H1 (cell line): Measurements from ENCODE around the gene FRRS1L. TPM values are rescaled to one million over a fixed set of nuclear protein-coding genes. Genes with fewer than 3 reads are reported as not detected.

Experiments
- CTCF ChIA-PET: fragments of 300-600 bp; sonication (Branson Sonifier 250); formaldehyde crosslinking; loops from one replicate; lab custom pipeline; 2021; ENCODE audit not compliant: partially characterized antibody; lab: Charles Lee
- POLR2A ChIA-PET: fragments of 300-600 bp; sonication (Branson Sonifier 250); formaldehyde crosslinking; loops from one replicate; lab custom pipeline; 2021; ENCODE audit warnings: inconsistent platforms; ENCODE audit not compliant: partially characterized antibody; lab: Charles Lee
- DNase-seq, 2 experiments: peaks; one replicate each; pipeline versions ENCODE4 v3.0.0 to v3.0.0-alpha.2; 2010 to 2022; ENCODE audit warnings: low spot score in 2 of 2, low read depth in 1 of 2, mixed read lengths in 1 of 2
- FAIRE-seq: peaks from 2 replicates; lab custom pipeline; 2011; peaks lifted over from hg19 to GRCh38; lab: Jason Lieb, UNC
- H2AFZ ChIP-seq: 2 replicates; pipeline ENCODE4 v1.8.1; 2012; ENCODE audit warnings: low read length, inconsistent platforms
- H2AK5ac ChIP-seq: 2 replicates; pipeline ENCODE4 v1.6.1; 2013; ENCODE audit warnings: low read depth, low read length
- H2BK120ac ChIP-seq: replicated peaks from 2 replicates; pipeline ENCODE3; 2013; ENCODE audit warnings: low read depth, low read length, inconsistent platforms
- H2BK12ac ChIP-seq: 2 replicates; pipeline ENCODE4 v1.6.1; 2013; ENCODE audit warnings: low read depth, low read length
- H2BK15ac ChIP-seq: 2 replicates; pipeline ENCODE4 v1.6.1; 2013; ENCODE audit warnings: low read length
- H2BK20ac ChIP-seq: 2 replicates; pipeline ENCODE4 v1.6.1; 2013; ENCODE audit warnings: low read length
- H2BK5ac ChIP-seq: 2 replicates; pipeline ENCODE4 v1.6.1; 2013; ENCODE audit warnings: low read depth, low read length
- H3K14ac ChIP-seq: 2 replicates; pipeline ENCODE4 v1.6.1; 2013; ENCODE audit warnings: inconsistent platforms; ENCODE audit not compliant: insufficient read length
- H3K18ac ChIP-seq: 2 replicates; pipeline ENCODE4 v1.6.1; 2013; ENCODE audit warnings: low read length; ENCODE audit errors: extremely low read depth
- H3K23ac ChIP-seq: 2 replicates; pipeline ENCODE4 v1.6.1; 2013; ENCODE audit warnings: inconsistent platforms; ENCODE audit not compliant: insufficient read length
- H3K23me2 ChIP-seq: 2 replicates; pipeline ENCODE4 v1.6.1; 2013; ENCODE audit warnings: low read depth, low read length
- H3K27ac ChIP-seq: 2 replicates; pipeline ENCODE4 v1.6.1; 2011; ENCODE audit warnings: low read depth, low read length, inconsistent platforms
- H3K27me3 ChIP-seq, 4 experiments: replicated peaks in 1 of 4; 1 replicate in 1 of 4; 2 replicates in 3 of 4; pipeline versions ENCODE4 v1.6.1 to v1.8.1; 2011 to 2013; ENCODE audit warnings: low read length in 3 of 4, mild to moderate bottlenecking in 3 of 4, inconsistent platforms in 2 of 4, mixed read lengths in 2 of 4, moderate library complexity in 1 of 4; ENCODE audit not compliant: control insufficient read depth in 3 of 4, insufficient read depth in 3 of 4; ENCODE audit errors: extremely low read depth in 1 of 4
- H3K36me3 ChIP-seq, 4 experiments: 2 replicates each; pipeline versions ENCODE4 v1.6.1 to v1.8.1; 2011 to 2013; ENCODE audit warnings: mild to moderate bottlenecking in 4 of 4, low read length in 3 of 4, moderate library complexity in 2 of 4, control low read depth in 1 of 4, inconsistent platforms in 1 of 4; ENCODE audit not compliant: insufficient read depth in 4 of 4, control insufficient read depth in 2 of 4
- H3K4ac ChIP-seq: replicated peaks from 2 replicates; pipeline ENCODE3; 2013; ENCODE audit warnings: low read length, low read depth, mixed read lengths, inconsistent platforms; ENCODE audit not compliant: insufficient read length
- H3K4me1 ChIP-seq, 4 experiments: replicated peaks in 1 of 4; 1 replicate in 1 of 4; 2 replicates in 3 of 4; pipeline versions ENCODE4 v1.6.1 to v1.8.1; 2011 to 2013; ENCODE audit warnings: low read length in 3 of 4, inconsistent platforms in 2 of 4, mixed read lengths in 1 of 4; ENCODE audit not compliant: insufficient read depth in 4 of 4, control insufficient read depth in 3 of 4
- H3K4me2 ChIP-seq, 2 experiments: 2 replicates each; pipeline versions ENCODE4 v1.6.1 to v1.8.1; 2011 to 2013; ENCODE audit warnings: low read depth in 2 of 2, low read length in 2 of 2, control low read depth in 1 of 2, inconsistent platforms in 1 of 2, mild to moderate bottlenecking in 1 of 2; ENCODE audit not compliant: insufficient read depth in 1 of 2
- H3K4me3 ChIP-seq, 4 experiments: fragments of 200-600, 300-600 bp in 1 of 4; sonication (generic), shearing (Covaris generic), sonication (Bioruptor Twin) in 1 of 4; 2 replicates each; pipeline versions ENCODE4 v1.5.1 to v1.8.1; 2011 to 2016; ENCODE audit warnings: low read length in 4 of 4, low read depth in 3 of 4, control low read depth in 2 of 4, inconsistent platforms in 2 of 4, mild to moderate bottlenecking in 2 of 4, mixed read lengths in 1 of 4, moderate library complexity in 1 of 4; ENCODE audit not compliant: insufficient read depth in 2 of 4; ENCODE audit errors: extremely low read depth in 1 of 4
- H3K56ac ChIP-seq: replicated peaks from 2 replicates; pipeline ENCODE3; 2013; ENCODE audit warnings: low read depth, mild to moderate bottlenecking, mixed read lengths, low read length, inconsistent platforms; ENCODE audit not compliant: insufficient read length
- H3K79me1 ChIP-seq: 2 replicates; pipeline ENCODE4 v1.6.1; 2013; ENCODE audit warnings: low read depth, low read length, control low read depth
- H3K79me2 ChIP-seq, 2 experiments: 2 replicates each; pipeline versions ENCODE4 v1.6.1 to v1.8.1; 2012 to 2013; ENCODE audit warnings: low read length in 2 of 2, mild to moderate bottlenecking in 2 of 2, inconsistent platforms in 1 of 2; ENCODE audit not compliant: insufficient read depth in 2 of 2, control insufficient read depth in 1 of 2
- H3K9ac ChIP-seq, 4 experiments: replicated peaks in 1 of 4; 1 replicate in 1 of 4; 2 replicates in 3 of 4; pipeline versions ENCODE4 v1.6.1 to v1.8.1; 2011 to 2013; ENCODE audit warnings: low read depth in 3 of 4, low read length in 3 of 4, control low read depth in 2 of 4, mild to moderate bottlenecking in 2 of 4, moderate library complexity in 2 of 4, inconsistent platforms in 1 of 4; ENCODE audit errors: extremely low read depth in 1 of 4
- H3K9me3 ChIP-seq, 2 experiments: 2 replicates each; pipeline versions ENCODE4 v1.6.1 to v1.8.1; 2012 to 2013; ENCODE audit warnings: mild to moderate bottlenecking in 2 of 2, moderate library complexity in 2 of 2, control low read depth in 1 of 2, inconsistent platforms in 1 of 2, low read depth in 1 of 2, low read length in 1 of 2, mixed read lengths in 1 of 2; ENCODE audit not compliant: insufficient read depth in 2 of 2
- H4K20me1 ChIP-seq, 2 experiments: replicated peaks in 1 of 2; 2 replicates each; pipeline versions ENCODE3 to v1.8.1; 2011 to 2013; ENCODE audit warnings: inconsistent platforms in 2 of 2, low read length in 2 of 2, mild to moderate bottlenecking in 1 of 2; ENCODE audit not compliant: insufficient read depth in 2 of 2, control insufficient read depth in 1 of 2
- H4K5ac ChIP-seq: 2 replicates; pipeline ENCODE4 v1.6.1; 2013; ENCODE audit warnings: low read length, low read depth, mixed read lengths, inconsistent platforms; ENCODE audit not compliant: insufficient read length
- H4K8ac ChIP-seq: 2 replicates; pipeline ENCODE4 v1.8.0; 2013; ENCODE audit warnings: mild to moderate bottlenecking, moderate library complexity, low read length, inconsistent platforms; ENCODE audit not compliant: insufficient read depth; ENCODE audit errors: extremely low read depth
- H4K91ac ChIP-seq: replicated peaks from 2 replicates; pipeline ENCODE3; 2013; ENCODE audit warnings: low read length, mixed read lengths, inconsistent platforms; ENCODE audit not compliant: insufficient read length
- E2F6 ChIP-seq: IDR thresholded peaks from 2 replicates; pipeline ENCODE4 v1.6.1; 2012; ENCODE audit warnings: inconsistent platforms
- TBP ChIP-seq: IDR thresholded peaks from 2 replicates; pipeline ENCODE4 v1.6.1; 2011; ENCODE audit warnings: low read depth, low read length, improper control_type of control experiment
- WGBS, 2 experiments: shearing (Covaris generic) in 1 of 2; methylation state at CpG; one replicate each; pipeline versions ENCODE4 v1.1.6 to v1.1.7; 2013 to 2015; ENCODE audit warnings: low lambda C conversion rate in 2 of 2, mixed read lengths in 2 of 2, inconsistent platforms in 1 of 2, low coverage in 1 of 2, missing lambda C conversion rate in 1 of 2; ENCODE audit not compliant: insufficient replicate concordance in 2 of 2, insufficient coverage in 1 of 2, insufficient read length in 1 of 2; ENCODE audit errors: extremely low coverage in 1 of 2, missing lambda C conversion rate in 1 of 2; 5-methylcytosine and 5-hydroxymethylcytosine counted together
- polyA plus RNA-seq, 7 experiments: library from polyadenylated mRNA; depleted of rRNA in 3 of 7; stranded (reverse) in 5 of 7; unstranded in 2 of 7; fragments of >200 nt in 5 of 7; fragments of 200-250 nt in 2 of 7; gene quantifications; 1 replicate in 5 of 7; 2 replicates in 1 of 7; 4 replicates in 1 of 7; pipeline versions ENCODE4 v1.2.1 to v1.2.3, GENCODE V29; 2011 to 2013; ENCODE audit warnings: missing spikeins in 2 of 7, mixed read lengths in 2 of 7
- total RNA-seq: library from RNA; stranded (reverse); fragmentation: NEBNext Ultra II Directional; extraction: Animal tissue kit (Norgen Biotek cat#: 25700); gene quantifications from 2 replicates; pipeline ENCODE4 v1.2.1, GENCODE V29; 2021
- TF ChIP-seq, protein P1 (sequence below): IDR thresholded peaks from 2 replicates; pipeline ENCODE4 v1.6.1; 2012; ENCODE audit warnings: low read length, inconsistent platforms

FRRS1L gene
- total and polyA plus RNA-seq, 2 of the 8 experiments (the other 6 are each of a cell fraction or from before 2014, with no cell fraction given) = 1.0 to 2.2 TPM

DNA sequence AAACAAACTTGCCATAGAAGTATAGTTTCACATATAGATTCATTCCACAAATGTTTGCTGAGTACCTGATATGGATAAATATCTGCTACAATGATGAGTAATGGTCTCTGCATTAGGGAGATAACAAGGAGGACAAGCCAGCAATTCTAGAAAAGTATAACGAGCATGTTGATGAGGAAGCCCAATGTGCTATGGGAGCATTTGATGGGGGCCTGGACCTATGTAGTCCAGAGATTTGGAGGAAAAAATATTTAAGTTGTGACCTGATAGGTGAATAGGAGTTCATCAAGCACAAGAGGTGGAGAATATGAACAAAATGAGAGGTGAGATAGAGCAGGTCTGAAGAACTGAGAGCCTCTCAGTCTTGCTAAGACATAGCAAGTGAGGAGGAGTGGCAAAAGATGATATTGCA, 32.9 kb downstream of the FRRS1L start:
- Histone ChIP-seq H3K4me2 (no peak overlapping the region), H3K4me1 (no peaks in the 10 kb centered on the region), H2BK20ac (no peak overlapping the region), H2AK5ac (no peak overlapping the region), H3K23me2 (no peaks in the 10 kb centered on the region), H3K27me3 (no peaks in the 10 kb centered on the region), H2BK15ac (no peak overlapping the region), H2BK120ac (no peak overlapping the region), H2BK12ac (no peak overlapping the region), H3K56ac (no peak overlapping the region), H3K79me1 (no peaks in the 10 kb centered on the region), H3K18ac (no peak overlapping the region), H2AFZ (no peak overlapping the region), H4K91ac (no peak overlapping the region), H4K5ac (no peak overlapping the region), H3K36me3 (no peaks in the 10 kb centered on the region), H3K9me3 (no peaks in the 10 kb centered on the region), H3K14ac (no peak overlapping the region), H3K4me3 (no peak overlapping the region), H4K20me1 (no peaks in the 10 kb centered on the region), H3K23ac (no peak overlapping the region), H3K4ac (no peak overlapping the region), H3K79me2 (no peaks in the 10 kb centered on the region), H2BK5ac (no peak overlapping the region), H4K8ac (no peak overlapping the region), H3K9ac (no peak overlapping the region), H3K27ac (no peak overlapping the region)
- FAIRE-seq (no peak), DNase-seq (no peak)
- POLR2A ChIA-PET = no interaction called here
- CTCF ChIA-PET = interaction anchor here (1.1 to 1.8 kb wide), 4 partner anchors 12 to 64 kb away, joined by 3 to 10 read pairs (median 4); no protein-coding TSS in a partner anchor
- no peak for TF ChIP-seq E2F6
- TF ChIP-seq, protein P1, sequence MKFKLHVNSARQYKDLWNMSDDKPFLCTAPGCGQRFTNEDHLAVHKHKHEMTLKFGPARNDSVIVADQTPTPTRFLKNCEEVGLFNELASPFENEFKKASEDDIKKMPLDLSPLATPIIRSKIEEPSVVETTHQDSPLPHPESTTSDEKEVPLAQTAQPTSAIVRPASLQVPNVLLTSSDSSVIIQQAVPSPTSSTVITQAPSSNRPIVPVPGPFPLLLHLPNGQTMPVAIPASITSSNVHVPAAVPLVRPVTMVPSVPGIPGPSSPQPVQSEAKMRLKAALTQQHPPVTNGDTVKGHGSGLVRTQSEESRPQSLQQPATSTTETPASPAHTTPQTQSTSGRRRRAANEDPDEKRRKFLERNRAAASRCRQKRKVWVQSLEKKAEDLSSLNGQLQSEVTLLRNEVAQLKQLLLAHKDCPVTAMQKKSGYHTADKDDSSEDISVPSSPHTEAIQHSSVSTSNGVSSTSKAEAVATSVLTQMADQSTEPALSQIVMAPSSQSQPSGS = no peak
- TF ChIP-seq TBP = no peak
- WGBS, 2 experiments = 91% methylated on average over 1 of the region's 1 CpG; no CpG with 5 or more reads in 1 of the 2 experiments
